K562 treated with DMSO at 1 percent for 4 hours (cell line): Measurements from ENCODE around the gene HOXA5. TPM values are rescaled to one million over a fixed set of nuclear protein-coding genes. Genes with fewer than 3 reads are reported as not detected.

Experiments used
- total RNA-seq: library from RNA; unstranded; fragments of 300-600 nt; gene quantifications from 2 replicates; pipeline ENCODE4 v1.2.3, GENCODE V29; 2022; ENCODE audit not compliant: insufficient read depth

HOXA5 gene
- total RNA-seq, 1 experiment from 2014 or later = not detected

Other genes with a start within 250 kb of the HOXA5 start
- gene HOXA1, start 47.7 kb downstream of the HOXA5 start, total RNA-seq = not detected in 2 replicates
- not detected in 2 replicates for gene HOXA2, start 41.0 kb downstream of the HOXA5 start, total RNA-seq
- not detected in 2 replicates for gene HOXA4, start 12.9 kb downstream of the HOXA5 start, total RNA-seq
- gene HOXA6, start 4.1 kb upstream of the HOXA5 start, total RNA-seq = not detected in 2 replicates
- gene HOXA3, start 8.9 kb upstream of the HOXA5 start, total RNA-seq = not detected in 2 replicates
- not detected in 2 replicates for gene HOXA7, start 13.0 kb upstream of the HOXA5 start, total RNA-seq
- gene HOXA9, start 21.9 kb upstream of the HOXA5 start, total RNA-seq = not detected in 2 replicates
- not detected in 2 replicates for gene HOXA10, start 30.6 kb upstream of the HOXA5 start, total RNA-seq
- not detected in 2 replicates for gene HOXA11, start 41.6 kb upstream of the HOXA5 start, total RNA-seq
- not detected in 2 replicates for gene HOXA13, start 56.4 kb upstream of the HOXA5 start, total RNA-seq
- not detected in 2 replicates for gene EVX1, start 99.1 kb upstream of the HOXA5 start, total RNA-seq